ENCODE results near the gene PRDM4. TPM values are rescaled to one million over a fixed set of nuclear protein-coding genes. Genes with fewer than 3 reads are reported as not detected.

PRDM4 gene
- total and polyA plus RNA-seq, 2 experiments from 2014 or later, result 25.9 to 38.7 TPM

DNA sequence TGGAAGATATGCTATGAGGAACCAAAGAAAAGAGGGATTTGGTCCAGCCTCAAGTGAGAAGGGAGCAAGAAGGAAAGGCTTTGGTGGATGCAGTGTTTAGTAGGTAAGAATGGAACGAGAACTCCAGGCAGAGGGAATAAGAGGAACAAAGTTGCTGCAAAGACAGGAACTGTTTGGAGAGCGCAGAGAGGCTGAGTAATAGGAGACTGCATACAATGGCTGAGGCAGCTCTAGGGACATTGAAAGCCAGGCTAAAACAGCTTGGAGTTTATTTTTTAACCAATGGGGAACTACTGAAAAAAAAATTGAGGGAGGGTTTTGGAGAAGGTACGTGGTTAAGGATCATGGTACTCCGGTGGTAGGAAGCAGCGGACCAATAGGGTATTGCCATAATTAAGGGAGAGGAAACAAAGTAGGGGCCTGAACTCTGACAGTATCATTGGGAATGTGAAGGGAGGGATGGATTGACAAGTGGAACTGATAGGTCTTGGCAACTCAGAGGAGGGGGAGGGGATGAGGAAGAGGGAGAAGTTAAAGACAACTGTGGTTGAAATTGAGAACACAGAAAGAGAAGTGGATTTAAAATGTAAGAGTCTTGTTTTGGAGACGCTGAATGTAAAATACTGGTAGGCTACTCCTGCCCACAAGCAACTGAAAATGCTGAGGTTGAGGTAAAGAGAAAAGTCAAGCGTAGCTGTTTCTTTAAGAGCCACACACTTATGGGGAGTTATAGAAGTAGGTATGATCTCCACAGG is 18.3 kb upstream of the PRDM4 start:
- H3K27me3 ChIP-seq, result peaks cover 49% of the 10 kb centered on the region
- no peak overlapping the region for H3K27ac ChIP-seq
- no peak overlapping the region for H3K4me2 ChIP-seq

DNA sequence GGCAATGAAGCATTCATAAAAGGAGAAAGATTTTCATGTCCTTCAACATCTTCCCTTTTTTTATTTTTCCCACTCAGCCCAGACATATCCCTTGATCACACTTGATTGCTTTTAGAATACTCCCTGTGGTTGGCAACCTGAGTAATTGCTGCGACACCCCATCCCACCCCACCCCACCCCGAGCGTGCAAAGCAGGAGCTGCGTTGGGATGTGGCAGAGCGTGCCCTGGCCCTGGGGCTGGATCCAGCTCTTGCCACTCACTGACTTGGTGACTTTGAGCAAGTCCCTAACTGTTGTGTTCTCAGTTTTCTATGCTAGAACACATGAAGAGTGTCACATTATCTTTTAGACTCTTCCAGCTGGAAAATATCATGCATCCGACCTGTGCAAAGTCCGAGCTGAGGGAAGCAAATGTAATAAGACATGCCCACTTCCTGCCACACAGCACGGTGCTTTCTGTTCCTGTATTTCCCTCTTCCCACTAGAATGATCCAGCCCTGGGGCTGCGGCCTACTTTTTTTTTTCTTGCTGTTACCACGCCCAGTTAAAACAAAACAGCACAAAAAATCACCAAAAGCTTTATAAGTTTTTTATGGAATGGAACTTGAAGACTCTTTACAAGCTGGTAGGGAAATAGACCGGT is 17.6 kb upstream of the PRDM4 start:
- no peaks in the 10 kb centered on the region for H3K9me3 ChIP-seq (ENCODE audit: low read depth)
- no peaks in the 10 kb centered on the region for H4K20me1 ChIP-seq (ENCODE audit: insufficient read depth, poor library complexity, severe bottlenecking)
- H3K4me2 ChIP-seq, result no peak overlapping the region
- H3K4me1 ChIP-seq (ENCODE audit: insufficient read depth), result peaks cover 6% of the 10 kb centered on the region
- H3K9me2 ChIP-seq (replicated peaks; ENCODE audit: insufficient read depth), result no peaks in the 10 kb centered on the region
- WGBS (ENCODE audit: low lambda C conversion rate, missing lambda C conversion rate), result 66% methylated on average over 11 of the region's 11 CpGs
- TF ChIP-seq EZH2 (IDR thresholded peaks at IDR 0.05; ENCODE audit: borderline replicate concordance), result no peak
- no peak for TF ChIP-seq CTCF (IDR thresholded peaks at IDR 0.05; ENCODE audit: poor library complexity)
- no peak for TF ChIP-seq EZH2phosphoT487 (IDR thresholded peaks at IDR 0.05; ENCODE audit: low read depth, severe bottlenecking, unreplicated experiment)
- H2AFZ ChIP-seq, result no peak overlapping the region
- no peak overlapping the region for H3K4me3 ChIP-seq
- no peaks in the 10 kb centered on the region for H3K79me2 ChIP-seq
- no peaks in the 10 kb centered on the region for H3K36me3 ChIP-seq (replicated peaks; ENCODE audit: insufficient read depth, low read depth)
- H3K27me3 ChIP-seq, result peaks cover 56% of the 10 kb centered on the region
- DNase-seq (ENCODE audit: low spot score), result no peak
- H3K27ac ChIP-seq, result no peak overlapping the region

More for the DNA sequence above, 18.3 kb upstream of the PRDM4 start:
- no peaks in the 10 kb centered on the region for H4K20me1 ChIP-seq (ENCODE audit: insufficient read depth, poor library complexity, severe bottlenecking)
- no peak overlapping the region for H3K4me3 ChIP-seq
- no peaks in the 10 kb centered on the region for H3K79me2 ChIP-seq
- peaks cover 6% of the 10 kb centered on the region for H3K4me1 ChIP-seq (ENCODE audit: insufficient read depth)
- TF ChIP-seq EZH2 (IDR thresholded peaks at IDR 0.05; ENCODE audit: borderline replicate concordance), result no peak
- no peak for TF ChIP-seq CTCF (IDR thresholded peaks at IDR 0.05; ENCODE audit: poor library complexity)
- TF ChIP-seq EZH2phosphoT487 (IDR thresholded peaks at IDR 0.05; ENCODE audit: low read depth, severe bottlenecking, unreplicated experiment), result no peak
- 81% methylated on average over 7 of the region's 7 CpGs for WGBS (ENCODE audit: low lambda C conversion rate, missing lambda C conversion rate)
- H3K36me3 ChIP-seq (replicated peaks; ENCODE audit: insufficient read depth, low read depth), result no peaks in the 10 kb centered on the region
- DNase-seq (ENCODE audit: low spot score), result no peak
- no peak overlapping the region for H2AFZ ChIP-seq
- H3K9me2 ChIP-seq (replicated peaks; ENCODE audit: insufficient read depth), result no peaks in the 10 kb centered on the region
- H3K9me3 ChIP-seq (ENCODE audit: low read depth), result no peaks in the 10 kb centered on the region

- Histone ChIP-seq H3K4me2 (no peak overlapping the region), H3K79me2 (no peaks in the 10 kb centered on the region), H4K20me1 (ENCODE audit: insufficient read depth, poor library complexity, severe bottlenecking) (no peaks in the 10 kb centered on the region), H3K4me1 (ENCODE audit: insufficient read depth) (peaks cover 6% of the 10 kb centered on the region), H3K9me3 (ENCODE audit: low read depth) (no peaks in the 10 kb centered on the region), H3K9me2 (replicated peaks; ENCODE audit: insufficient read depth) (no peaks in the 10 kb centered on the region), H3K27ac (no peak overlapping the region), H2AFZ (no peak overlapping the region), H3K36me3 (replicated peaks; ENCODE audit: insufficient read depth, low read depth) (no peaks in the 10 kb centered on the region), H3K4me3 (no peak overlapping the region), H3K27me3 (peaks cover 73% of the 10 kb centered on the region)
- DNase-seq (ENCODE audit: low spot score), result no peak
- WGBS (ENCODE audit: low lambda C conversion rate, missing lambda C conversion rate), result 57% methylated on average over 6 of the region's 6 CpGs
- TF ChIP-seq EZH2 (IDR thresholded peaks at IDR 0.05; ENCODE audit: borderline replicate concordance), result no peak
- no peak for TF ChIP-seq CTCF (IDR thresholded peaks at IDR 0.05; ENCODE audit: poor library complexity)
- TF ChIP-seq EZH2phosphoT487 (IDR thresholded peaks at IDR 0.05; ENCODE audit: low read depth, severe bottlenecking, unreplicated experiment), result no peak
Observed at GRCh38 chr12:107776171-107776570, 15.2 kb upstream of the PRDM4 start.

All from hepatocyte (in vitro differentiated cells).